Body of pancreas (tissue), 4 donors: ENCODE data around the gene FBLN1. TPM values are rescaled to one million over a fixed set of nuclear protein-coding genes. Genes with fewer than 3 reads are reported as not detected.
A peak's percentile ranks its signal among the peaks of the same experiment; 100 is the strongest.
"Not testable (repeated sequence)": the region's sequence is repeated elsewhere in the genome, so short reads cannot be mapped to it uniquely, and the experiment has no call there.

Experiments
- ATAC-seq: fragments of 150-250 bp; one replicate; pipeline ENCODE4 v1.9.1; 2016
- DNase-seq, 4 donors: peaks; one replicate each; pipeline ENCODE4 v3.0.0-alpha.2; 2019
- H3K27ac ChIP-seq, 4 donors: fragments of 200-600 bp; sonication (generic); 1 replicate in 3 of 4; 2 replicates in 1 of 4; pipeline versions ENCODE4 v1.5.1 to v1.6.1; 2016 to 2019; ENCODE audit warnings: mild to moderate bottlenecking in 1 of 4, mixed read lengths in 1 of 4, moderate library complexity in 1 of 4
- H3K27me3 ChIP-seq, 2 donors: fragments of 200-600 bp; sonication (generic); one replicate each; pipeline ENCODE4 v1.6.0; 2016; ENCODE audit warnings: mild to moderate bottlenecking in 1 of 2
- H3K36me3 ChIP-seq, 2 donors: fragments of 200-600 bp; sonication (generic); replicated peaks in 1 of 2; 2 replicates each; pipeline ENCODE4 v1.5.1; 2016; ENCODE audit warnings: low read depth in 2 of 2; ENCODE audit not compliant: insufficient read depth in 1 of 2
- H3K4me1 ChIP-seq: fragments of 200-600 bp; sonication (generic); one replicate; pipeline ENCODE4 v1.6.0; 2016
- H3K4me3 ChIP-seq, 2 donors: fragments of 200-600 bp; sonication (generic); 1 replicate in 1 of 2; 2 replicates in 1 of 2; pipeline ENCODE4 v1.5.1; 2016 to 2019
- H3K9me3 ChIP-seq, 3 donors: fragments of 200-600 bp; sonication (generic); 1 replicate in 2 of 3; 2 replicates in 1 of 3; pipeline ENCODE4 v1.5.1; 2016
- POLR2A ChIP-seq, 3 donors: fragments of 450-650 bp; IDR thresholded peaks; one replicate each; pipeline ENCODE4 v1.6.1; 2016; ENCODE audit warnings: antibody characterized with exemption in 3 of 3, mild to moderate bottlenecking in 2 of 3
- WGBS, 2 donors: methylation state at CpG; one replicate each; pipeline ENCODE4 v1.1.5; 2017; 5-methylcytosine and 5-hydroxymethylcytosine counted together
- intact Hi-C: fragments of 100-400 bp; cut with DNase I; formaldehyde crosslinking; loops from one replicate; pipeline ENCODE4 v1.15.1; 2023
- total RNA-seq, 2 donors: library from RNA; depleted of rRNA; stranded (reverse); fragments of >200 nt; gene quantifications; one replicate each; pipeline ENCODE4 v1.1.0, GENCODE V29; 2016
- TF ChIP-seq, protein P1 (sequence below), 7 experiments: fragments of 450-650 bp in 4 of 7; fragments of 200-600 bp in 3 of 7; sonication (generic) in 3 of 7; IDR thresholded peaks; one replicate each; pipeline ENCODE4 v1.5.1; 2016 to 2019; ENCODE audit warnings: antibody characterized with exemption in 7 of 7

Gene FBLN1
- total RNA-seq, 2 donors from 2014 or later, result 97.0 to 119 TPM

DNA sequence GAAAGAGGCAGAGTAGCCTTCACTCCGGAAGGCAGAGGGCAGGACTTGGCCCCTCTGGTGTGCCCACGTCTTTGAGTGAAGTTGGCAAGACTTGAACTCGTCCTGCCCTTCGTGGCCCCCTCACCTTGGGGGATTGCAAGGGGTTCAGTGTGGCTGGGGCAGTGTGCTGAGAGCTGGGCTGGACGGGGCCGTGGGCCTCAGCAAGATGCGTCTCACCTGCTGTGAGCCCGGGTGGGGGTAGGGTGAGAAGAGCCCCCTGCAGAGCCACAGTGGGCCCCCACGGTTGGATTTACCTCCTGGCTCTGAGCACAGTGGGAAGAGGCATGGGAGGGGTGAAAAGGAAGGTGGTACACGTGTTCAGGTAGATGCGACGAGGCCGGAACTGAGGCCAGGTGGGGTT is 87.6 kb downstream of the FBLN1 start:
- Histone ChIP-seq H3K4me3 (no peak overlapping the region), H3K9me3 (no peaks in the 10 kb centered on the region), H3K27me3 (no peaks in the 10 kb centered on the region), H3K36me3 (no peaks in the 10 kb centered on the region), H3K27ac (no peak overlapping the region), H3K4me1 (no peaks in the 10 kb centered on the region)
- no peak for DNase-seq
- no peak for ATAC-seq
- 54 to 65% methylated on average over 5 to 13 of the region's 13 CpGs for WGBS, 2 donors
- intact Hi-C loops, result no loop called here
- TF ChIP-seq, protein P1, sequence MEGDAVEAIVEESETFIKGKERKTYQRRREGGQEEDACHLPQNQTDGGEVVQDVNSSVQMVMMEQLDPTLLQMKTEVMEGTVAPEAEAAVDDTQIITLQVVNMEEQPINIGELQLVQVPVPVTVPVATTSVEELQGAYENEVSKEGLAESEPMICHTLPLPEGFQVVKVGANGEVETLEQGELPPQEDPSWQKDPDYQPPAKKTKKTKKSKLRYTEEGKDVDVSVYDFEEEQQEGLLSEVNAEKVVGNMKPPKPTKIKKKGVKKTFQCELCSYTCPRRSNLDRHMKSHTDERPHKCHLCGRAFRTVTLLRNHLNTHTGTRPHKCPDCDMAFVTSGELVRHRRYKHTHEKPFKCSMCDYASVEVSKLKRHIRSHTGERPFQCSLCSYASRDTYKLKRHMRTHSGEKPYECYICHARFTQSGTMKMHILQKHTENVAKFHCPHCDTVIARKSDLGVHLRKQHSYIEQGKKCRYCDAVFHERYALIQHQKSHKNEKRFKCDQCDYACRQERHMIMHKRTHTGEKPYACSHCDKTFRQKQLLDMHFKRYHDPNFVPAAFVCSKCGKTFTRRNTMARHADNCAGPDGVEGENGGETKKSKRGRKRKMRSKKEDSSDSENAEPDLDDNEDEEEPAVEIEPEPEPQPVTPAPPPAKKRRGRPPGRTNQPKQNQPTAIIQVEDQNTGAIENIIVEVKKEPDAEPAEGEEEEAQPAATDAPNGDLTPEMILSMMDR (IDR thresholded peaks at IDR 0.05), result no peak
- TF ChIP-seq POLR2A (IDR thresholded peaks at IDR 0.05), result no peak

- WGBS, 2 donors, result 81 to 84% methylated on average over 21 to 23 of the region's 26 CpGs
- H3K4me1 ChIP-seq, intact Hi-C loops, H3K27ac ChIP-seq, H3K9me3 ChIP-seq, H3K36me3 ChIP-seq, H3K4me3 ChIP-seq, H3K27me3 ChIP-seq, DNase-seq, ATAC-seq: not testable (repeated sequence)
Observed at GRCh38 chr22:45591633-45592213, 89.0 kb downstream of the FBLN1 start.

DNA sequence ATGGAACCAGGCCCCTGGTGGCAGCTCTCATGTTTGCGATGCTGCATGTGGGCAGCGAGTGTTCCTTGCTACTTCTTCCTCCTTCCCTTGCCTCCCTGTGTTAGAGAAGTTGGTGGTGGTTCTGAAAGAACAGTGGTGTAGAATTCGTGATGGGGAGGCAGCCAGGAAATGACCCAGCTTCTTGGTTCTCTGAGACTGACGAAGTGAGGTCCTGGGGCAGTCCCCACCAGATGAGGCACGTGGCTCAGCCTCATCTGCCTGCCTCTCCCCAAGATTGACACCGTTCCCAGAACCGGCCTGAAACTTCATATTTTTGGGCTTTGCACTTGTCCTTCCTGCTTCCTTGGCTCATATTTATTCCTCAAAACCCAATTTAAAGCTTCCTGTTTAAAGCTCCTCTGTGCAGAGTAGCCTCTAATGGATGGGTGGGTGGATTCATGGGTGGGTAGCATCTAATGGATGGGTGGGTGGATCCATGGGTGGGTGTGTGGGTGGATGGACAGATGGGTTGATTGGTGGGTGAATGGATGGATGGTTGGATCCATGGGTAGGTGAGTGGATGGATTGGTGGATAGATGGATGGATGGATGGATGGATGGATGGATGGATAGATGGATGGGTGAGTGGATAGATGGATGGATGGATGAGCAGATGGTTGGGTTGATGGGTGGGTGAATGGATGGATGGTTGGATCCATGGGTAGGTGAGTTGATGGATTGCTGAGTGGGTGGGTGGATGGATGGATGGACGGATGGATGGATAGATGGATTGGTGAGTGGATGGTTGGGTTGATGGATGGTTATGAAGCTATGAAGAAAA is 91.6 kb downstream of the FBLN1 start:
- WGBS, 2 donors, result 59% methylated on average over 8 of the region's 8 CpGs
- DNase-seq, result no peak
- H3K27ac ChIP-seq, result no peak overlapping the region
- TF ChIP-seq, protein P1 (IDR thresholded peaks at IDR 0.05), result no peak
- H3K36me3 ChIP-seq, result no peaks in the 10 kb centered on the region
- no peaks in the 10 kb centered on the region for H3K9me3 ChIP-seq
- H3K4me1 ChIP-seq, result peaks cover 21% of the 10 kb centered on the region
- no peaks in the 10 kb centered on the region for H3K27me3 ChIP-seq
- H3K4me3 ChIP-seq, result no peak overlapping the region
- intact Hi-C loops, result no loop called here
- ATAC-seq, result no peak

DNA sequence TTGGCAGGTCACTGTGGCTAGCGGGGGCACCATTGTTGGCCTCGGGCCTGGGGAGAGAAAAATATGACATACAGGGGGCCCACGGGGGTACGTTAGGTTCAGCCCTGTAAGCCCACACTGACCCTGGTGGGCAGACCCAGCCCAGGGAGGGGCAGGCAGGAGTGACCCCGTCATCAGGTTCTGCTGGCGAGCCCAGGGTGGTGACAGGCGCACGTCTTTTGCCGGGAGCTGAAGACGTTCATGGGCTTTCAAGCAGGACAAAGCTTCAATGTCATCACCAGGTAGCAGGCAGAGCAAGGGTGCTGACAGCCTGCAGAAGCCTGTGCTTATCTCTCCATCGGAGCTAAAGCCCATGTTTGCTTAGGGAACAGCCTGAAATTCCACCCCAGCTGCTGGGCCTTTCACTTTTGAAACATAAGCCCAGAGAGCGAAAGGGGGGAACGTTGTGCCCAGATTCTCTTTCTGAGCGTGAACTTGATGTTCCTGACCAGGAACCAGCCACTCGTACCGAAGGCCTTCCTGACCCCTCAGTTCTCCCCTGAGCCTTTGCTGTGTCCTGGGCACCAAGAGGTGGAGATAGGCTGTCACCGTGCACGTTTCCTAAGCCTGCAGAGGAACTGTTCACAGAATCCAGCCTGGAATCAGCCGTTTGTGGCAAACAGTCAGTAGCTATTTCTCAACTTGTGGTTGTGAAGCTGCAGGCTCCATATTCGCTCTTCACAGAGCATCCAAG is 94.9 kb downstream of the FBLN1 start:
- peak; percentile 27 to 62 (median 48) for DNase-seq
- 40 to 43% methylated on average over 14 to 20 of the region's 20 CpGs for WGBS, 2 donors
- no peak overlapping the region for H3K4me3 ChIP-seq

More for the DNA sequence above, 94.9 kb downstream of the FBLN1 start:
- peaks cover 51% of the 10 kb centered on the region for H3K4me1 ChIP-seq
- peak overlapping the region in 3 of 4 donors; percentile 72 to 80 (median 74) for H3K27ac ChIP-seq
- no peaks in the 10 kb centered on the region for H3K9me3 ChIP-seq
- peak; percentile 80 for ATAC-seq
- no peaks in the 10 kb centered on the region for H3K36me3 ChIP-seq
- no peaks in the 10 kb centered on the region for H3K27me3 ChIP-seq
- intact Hi-C loops, result no loop called here
- TF ChIP-seq, protein P1 (IDR thresholded peaks at IDR 0.05), result no peak
- peak in 1 of 3 donors; percentile 18 for TF ChIP-seq POLR2A (IDR thresholded peaks at IDR 0.05)
